Activated CD8-positive, alpha-beta memory T cell treated with anti-CD3 and anti-CD28 coated beads, Interleukin-2, amount 50 U/mL, for 24 hours (primary cell): ENCODE measurements around the gene GPR62.

Source experiments
- DNase-seq: peaks from one replicate; pipeline ENCODE4 v3.0.0-alpha.2; 2020; ENCODE audit errors: extremely low read depth

The GPR62 gene

DNA sequence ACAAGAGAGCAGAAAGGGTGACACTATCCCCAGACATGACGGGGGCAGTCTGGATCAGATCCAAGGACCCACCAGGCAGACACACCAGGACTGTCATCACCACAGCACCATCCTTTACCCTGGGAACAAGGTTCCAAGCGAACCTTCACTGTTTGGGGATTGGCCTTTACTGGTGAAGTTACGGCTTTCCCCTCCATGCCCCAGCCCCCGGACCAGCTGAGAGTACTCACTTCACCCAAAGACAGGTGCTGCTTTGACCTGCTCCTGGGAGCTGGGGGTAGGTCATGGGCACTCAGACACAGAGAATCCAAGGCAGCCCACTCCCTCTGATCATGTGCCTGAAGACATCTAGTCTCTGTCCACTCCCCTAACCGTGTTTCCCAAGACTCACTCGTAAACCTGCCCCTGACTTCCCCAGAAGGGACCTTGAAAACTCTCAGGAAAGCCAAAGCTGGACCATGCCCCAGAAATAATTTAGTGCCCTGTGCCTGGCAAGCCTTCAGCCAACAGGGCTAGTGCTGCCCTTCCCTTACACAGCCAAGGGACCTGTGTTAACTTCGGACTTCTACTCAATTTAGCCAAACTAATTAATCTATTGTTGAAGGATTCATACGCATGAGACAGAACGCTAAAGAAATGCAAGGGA lies 16.3 kb upstream of the GPR62 start:
- DNase-seq: no peak

GRCh38 chr3:51940648-51941462 lies 14.3 kb upstream of the GPR62 start:
- no peak for DNase-seq

- no peak for DNase-seq
These were observed 13.8 kb upstream of the GPR62 start for GRCh38 chr3:51941463-51941797.

DNA sequence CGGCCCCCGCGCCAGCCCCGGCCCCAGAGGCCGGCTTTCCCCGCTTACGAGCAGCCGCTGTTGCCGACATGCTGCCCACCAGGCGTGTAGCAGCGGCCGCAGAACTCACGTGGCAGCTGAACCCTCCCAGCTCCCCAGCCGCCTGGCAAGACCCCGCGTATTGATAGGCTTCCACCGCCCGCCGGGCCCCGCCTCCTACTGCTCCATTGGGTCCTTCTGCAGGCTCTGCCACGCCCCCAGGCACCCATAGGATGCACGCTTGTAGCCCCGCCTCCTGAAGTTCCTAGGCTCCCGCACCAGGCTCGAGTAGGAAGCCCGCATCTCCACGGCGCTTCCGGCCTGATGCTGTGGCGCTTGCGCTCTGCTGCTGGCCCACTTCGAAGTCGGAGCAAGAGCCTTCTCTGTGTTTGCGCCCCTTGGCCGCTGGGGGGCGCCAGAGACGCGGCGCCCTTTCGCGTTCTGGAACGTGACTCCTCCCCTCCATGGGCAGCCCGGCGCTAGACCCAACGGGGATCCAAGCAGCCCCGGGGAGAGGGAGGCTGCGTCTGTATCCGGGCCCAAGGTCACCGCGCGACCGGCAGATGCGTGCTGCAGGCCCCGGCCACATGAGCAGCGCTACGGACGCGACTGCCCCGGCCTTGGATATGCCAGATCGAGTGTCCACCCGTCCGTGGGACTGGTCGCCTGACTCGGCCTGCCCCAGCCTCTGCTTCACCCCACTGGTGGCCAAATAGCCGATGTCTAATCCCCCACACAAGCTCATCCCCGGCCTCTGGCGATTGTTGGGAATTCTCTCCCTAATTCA lies 13.2 kb upstream of the GPR62 start, which contains the start of the genes PARP3 and RRP9:
Gene PARP3 (plus strand): TSS at position 566 of the 805 bp plus-strand sequence. CDS start 993 bp downstream, outside the sequence.
Gene RRP9 (minus strand): TSS at position 107 of the 805 bp plus-strand sequence. CDS start 37 bp downstream, at position 70.
- DNase-seq: peak; percentile 99

GRCh38 chr3:51942603-51943450 lies 12.4 kb upstream of the GPR62 start:
- DNase-seq: peak; percentile 18

DNA sequence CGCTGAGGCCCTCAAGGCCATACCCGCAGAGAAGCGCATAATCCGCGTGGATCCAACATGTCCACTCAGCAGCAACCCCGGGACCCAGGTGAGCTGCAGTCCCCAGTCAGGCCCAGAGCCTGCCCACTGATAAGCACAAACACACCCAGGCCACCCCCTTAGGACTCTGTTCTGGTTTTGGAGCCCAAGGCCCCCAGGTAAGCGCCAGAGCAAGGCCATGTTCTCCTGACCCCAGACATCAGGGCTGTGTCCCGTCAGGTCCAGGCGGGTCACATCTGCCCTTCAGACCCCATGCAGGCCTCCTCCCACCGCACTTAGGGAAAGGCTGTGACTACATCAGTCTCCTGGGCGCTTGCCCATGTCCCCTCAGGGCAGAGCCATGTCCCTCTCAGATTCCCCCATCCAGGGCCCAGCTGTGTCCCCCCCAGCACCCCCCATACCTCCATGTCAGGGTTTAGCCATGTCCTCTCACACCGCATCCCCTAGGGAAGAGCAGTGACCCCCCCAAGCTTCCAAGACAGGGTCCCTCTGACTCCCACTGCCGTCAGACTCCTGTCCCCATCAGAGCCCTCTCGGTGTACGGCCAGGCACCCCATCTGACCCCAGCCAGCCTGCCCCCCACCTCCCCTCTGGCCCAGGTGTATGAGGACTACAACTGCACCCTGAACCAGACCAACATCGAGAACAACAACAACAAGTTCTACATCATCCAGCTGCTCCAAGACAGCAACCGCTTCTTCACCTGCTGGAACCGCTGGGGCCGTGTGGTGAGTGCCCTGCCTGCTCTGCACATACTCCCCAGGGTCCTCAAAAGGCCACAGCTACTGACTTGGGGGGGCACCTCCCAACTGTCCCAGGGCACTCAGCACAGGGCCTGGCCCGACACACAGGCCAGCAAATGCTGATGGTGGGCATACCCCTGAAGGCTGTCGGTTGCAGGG lies 11.5 kb upstream of the GPR62 start:
- DNase-seq: no peak

DNA sequence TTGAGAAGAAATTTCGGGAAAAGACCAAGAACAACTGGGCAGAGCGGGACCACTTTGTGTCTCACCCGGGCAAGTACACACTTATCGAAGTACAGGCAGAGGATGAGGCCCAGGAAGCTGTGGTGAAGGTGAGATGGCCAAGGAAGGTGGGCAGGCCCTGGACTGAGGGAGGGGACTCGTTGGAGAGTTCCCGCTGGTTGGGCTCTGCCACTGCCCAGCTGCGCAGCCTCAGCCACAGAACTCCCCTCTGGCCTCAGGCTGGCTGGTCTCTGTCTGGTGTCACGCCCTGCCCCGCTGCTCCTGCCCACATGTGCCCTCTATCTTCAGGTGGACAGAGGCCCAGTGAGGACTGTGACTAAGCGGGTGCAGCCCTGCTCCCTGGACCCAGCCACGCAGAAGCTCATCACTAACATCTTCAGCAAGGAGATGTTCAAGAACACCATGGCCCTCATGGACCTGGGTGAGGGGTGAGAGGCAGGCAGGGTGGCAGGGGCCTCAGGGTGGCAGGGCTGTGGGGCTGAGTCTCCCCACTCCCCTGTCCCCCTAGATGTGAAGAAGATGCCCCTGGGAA lies 10.6 kb upstream of the GPR62 start:
- no peak for DNase-seq

- DNase-seq: no peak
These were observed 9.9 kb upstream of the GPR62 start for GRCh38 chr3:51945031-51945840.

- no peak for DNase-seq
These were observed 9.1 kb upstream of the GPR62 start for GRCh38 chr3:51945926-51946705.

DNA sequence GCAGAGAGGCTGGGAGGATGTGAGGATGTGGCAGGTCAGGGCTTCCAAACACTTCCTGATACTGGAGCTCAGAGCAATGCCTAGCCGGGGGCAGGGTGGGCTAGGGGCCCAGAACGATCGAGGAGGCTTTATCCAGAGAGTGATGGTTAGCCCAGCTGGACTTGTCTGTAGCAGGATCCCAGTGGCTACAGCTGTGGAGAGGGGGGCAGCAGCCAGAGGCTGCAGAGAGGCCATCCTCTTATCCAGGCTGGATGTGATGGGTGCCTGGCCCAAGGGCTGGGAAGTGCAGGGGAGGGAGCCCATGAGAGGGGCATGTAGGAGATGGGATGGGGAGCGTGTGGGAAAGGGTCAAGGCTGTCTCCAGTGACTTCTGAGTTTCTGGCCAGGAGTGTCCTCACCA lies 8.4 kb upstream of the GPR62 start:
- no peak for DNase-seq

GRCh38 chr3:51947215-51947900 lies 7.8 kb upstream of the GPR62 start:
- DNase-seq: no peak

GRCh38 chr3:51948016-51948580 lies 7.1 kb upstream of the GPR62 start:
- no peak for DNase-seq

DNA sequence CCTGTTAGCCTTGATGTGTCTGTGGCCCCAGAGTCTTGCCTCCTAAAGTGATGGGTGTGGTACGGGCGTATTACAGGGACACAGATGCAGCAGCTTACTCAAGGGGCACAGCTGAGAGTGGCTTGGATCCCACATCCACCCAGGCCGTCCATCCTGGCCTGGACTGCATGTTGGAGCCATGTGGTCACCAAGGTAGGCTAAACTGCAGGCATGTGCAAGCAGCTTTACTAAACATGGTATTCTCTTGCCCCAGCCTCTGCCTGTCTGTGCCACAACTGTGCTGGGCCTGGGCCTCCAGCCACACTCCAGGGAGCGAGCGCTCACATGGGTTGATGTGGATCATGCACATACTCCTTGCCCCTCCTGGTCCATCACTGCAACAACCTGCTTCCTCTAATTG lies 6.1 kb upstream of the GPR62 start:
- DNase-seq: no peak

- no peak for DNase-seq
These were observed 4.3 kb upstream of the GPR62 start for GRCh38 chr3:51950899-51951298.

DNA sequence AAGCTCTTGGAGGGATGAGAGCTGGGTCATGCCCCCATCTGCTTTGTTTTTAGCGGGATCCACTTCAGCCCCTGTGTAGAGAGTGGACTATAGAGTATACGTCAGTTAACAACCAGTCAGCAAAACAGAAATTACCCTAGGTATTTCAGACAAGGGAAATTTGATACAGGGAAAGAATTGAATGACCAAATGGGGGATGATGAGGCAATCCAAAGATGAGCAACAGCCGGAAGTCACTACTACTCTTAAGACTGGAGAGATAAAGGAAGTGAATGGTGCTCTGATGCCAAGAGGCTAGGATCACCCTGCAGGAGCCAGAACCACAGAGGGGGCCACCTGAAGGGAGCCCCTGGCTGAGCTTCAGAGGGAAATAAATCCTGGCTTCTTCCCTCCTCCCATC lies 1.7 kb upstream of the GPR62 start:
- DNase-seq: no peak

DNA sequence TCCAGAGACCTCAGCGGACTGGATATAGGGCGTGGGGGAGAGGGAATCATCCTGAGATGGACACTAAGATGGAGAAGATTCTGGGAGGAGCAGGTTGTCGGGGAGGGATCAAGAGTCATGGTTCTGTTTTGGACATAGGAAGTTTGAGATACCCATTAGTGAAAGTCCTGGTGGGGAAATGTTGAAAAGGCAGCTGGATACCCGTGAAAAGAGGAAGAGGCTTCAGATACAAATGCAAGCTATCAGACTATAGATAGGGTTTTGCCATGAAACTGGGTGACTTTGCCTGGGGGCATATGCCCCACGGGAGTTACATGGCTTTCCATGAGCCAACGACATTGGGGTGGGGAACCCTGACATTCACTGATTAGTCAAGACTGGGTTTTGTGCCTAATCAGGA lies 1.1 kb upstream of the GPR62 start:
- no peak for DNase-seq

DNA sequence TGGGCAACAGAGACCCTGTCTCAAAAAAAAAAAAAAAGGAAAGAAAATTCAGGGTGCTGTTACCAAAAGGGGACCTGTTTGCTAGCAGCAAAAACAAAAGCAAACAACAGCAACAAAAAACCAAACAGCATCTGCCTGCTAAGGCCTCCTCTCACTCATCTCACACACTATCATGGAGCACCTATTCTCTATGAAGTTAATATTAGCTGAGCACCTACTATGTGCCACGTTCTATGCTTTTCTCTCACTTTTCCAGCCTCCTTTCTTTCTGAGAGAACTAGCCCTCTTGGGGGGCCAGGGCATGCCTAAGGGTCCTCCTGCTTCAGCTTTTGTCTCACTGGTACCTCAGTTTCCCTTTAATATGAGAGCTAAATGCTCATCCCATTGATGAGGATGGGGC lies 468 bp upstream of the GPR62 start:
- no peak for DNase-seq
